NCI-H748 (cell line): Measurements from ENCODE around the gene IL13RA2.
A peak's percentile ranks its signal among the peaks of the same experiment; 100 is the strongest.

ENCODE experiments used
- DNase-seq: peaks from one replicate; lab custom pipeline; 2025; ENCODE audit not compliant: unreplicated experiment; lab: John Stamatoyannopoulos, UW

IL13RA2 gene

GRCh38 chrX:114997779-114998178, 19.6 kb downstream of the IL13RA2 start:
- no peak for DNase-seq

- DNase-seq: no peak
Measured at GRCh38 chrX:114985967-114986592, 31.3 kb downstream of the IL13RA2 start.

GRCh38 chrX:114976292-114976691, 41.1 kb downstream of the IL13RA2 start:
- no peak for DNase-seq

- DNase-seq: no peak
Measured at GRCh38 chrX:114973013-114973412, 44.4 kb downstream of the IL13RA2 start.

GRCh38 chrX:114970806-114971205, 46.6 kb downstream of the IL13RA2 start:
- DNase-seq: no peak

GRCh38 chrX:114964374-114964773, 53.0 kb downstream of the IL13RA2 start:
- no peak for DNase-seq

GRCh38 chrX:114962209-114962608, 55.2 kb downstream of the IL13RA2 start:
- DNase-seq: peak; percentile 1

GRCh38 chrX:114959729-114960128, 57.7 kb downstream of the IL13RA2 start:
- DNase-seq: no peak
